ENCODE data around the gene FKBP5. TPM values are rescaled to one million over a fixed set of nuclear protein-coding genes. Genes with fewer than 3 reads are reported as not detected.

FKBP5 gene
- total and polyA plus RNA-seq, 10 of the 15 experiments (the other 5 are each of a cell fraction or from before 2014, with no cell fraction given): 29.0 to 123 (median 62.3) TPM

- no peak for TF ChIP-seq ZNF207 (IDR thresholded peaks at IDR 0.05; ENCODE audit: borderline replicate concordance)
- TF ChIP-seq ATF7 (IDR thresholded peaks at IDR 0.05; ENCODE audit: low read depth): no peak
- TF ChIP-seq BCL11A (IDR thresholded peaks at IDR 0.05; ENCODE audit: low read depth, low read length): no peak
- TF ChIP-seq CREM (IDR thresholded peaks at IDR 0.05; ENCODE audit: low read depth): no peak
- TF ChIP-seq SMARCA5 (IDR thresholded peaks at IDR 0.05): no peak
- TF ChIP-seq FOS (IDR thresholded peaks at IDR 0.05; ENCODE audit: borderline replicate concordance, extremely low read depth, insufficient read length): no peak
- no peak for TF ChIP-seq TCF3 (IDR thresholded peaks at IDR 0.05; ENCODE audit: borderline replicate concordance, insufficient read depth, low read depth, low read length)
- no peak for TF ChIP-seq ZNF24 (IDR thresholded peaks at IDR 0.05)
- TF ChIP-seq GATAD2B (conservative IDR thresholded peaks at IDR 0.05; ENCODE audit: low read depth): no peak
- TF ChIP-seq ZZZ3 (IDR thresholded peaks at IDR 0.05; ENCODE audit: control insufficient read depth, insufficient read length, low read depth): no peak
- TF ChIP-seq CTCF (IDR thresholded peaks at IDR 0.05 in 2 of 3, conservative IDR thresholded peaks at IDR 0.05 in 1 of 3; ENCODE audit: control insufficient read depth in 2 of 3, extremely low read depth in 1 of 3, insufficient read depth in 1 of 3, low read depth in 3 of 3, low read length in 3 of 3): no peak
- TF ChIP-seq ATF2 (IDR thresholded peaks at IDR 0.05; ENCODE audit: low read length): no peak
- TF ChIP-seq CUX1 (IDR thresholded peaks at IDR 0.05; ENCODE audit: insufficient replicate concordance, low read depth, low read length): no peak
- no peak for TF ChIP-seq EP300 (IDR thresholded peaks at IDR 0.05; ENCODE audit: borderline replicate concordance in 1 of 2, control insufficient read depth in 1 of 2, low read depth in 2 of 2, low read length in 2 of 2)
Observed at GRCh38 chr6:35691027-35691824, 2.5 kb upstream of the FKBP5 start (continued).

Measured in GM12878 (cell line).